GM19238 (cell line): Measurements from ENCODE around the gene ADH5.
"Not testable (repeated sequence)": the region's sequence is repeated elsewhere in the genome, so short reads cannot be mapped to it uniquely, and the experiment has no call there.

Experiments
- DNase-seq: peaks from one replicate; pipeline ENCODE4 v3.0.0; 2011; ENCODE audit warnings: low spot score; ENCODE audit not compliant: insufficient read length

ADH5 gene

DNA sequence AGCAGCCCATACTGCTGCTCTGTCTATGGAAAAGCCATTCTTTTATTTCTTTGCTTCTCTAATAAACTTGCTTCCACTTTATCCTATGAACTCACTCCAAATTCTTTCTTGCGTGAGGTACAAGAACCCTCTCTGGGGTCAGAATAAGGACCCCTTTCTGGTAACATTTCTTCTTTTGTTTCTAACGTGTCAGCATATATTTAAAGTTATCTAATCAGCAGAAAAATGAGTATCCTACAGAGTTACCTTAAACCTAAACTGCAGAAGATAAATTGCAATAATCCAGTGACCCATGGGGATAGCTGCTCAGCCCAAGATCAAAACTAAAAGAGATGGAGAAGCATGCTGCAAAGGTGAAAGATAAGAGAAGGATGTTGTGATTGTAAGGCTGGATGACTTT, 4.0 kb downstream of the ADH5 start:
- no peak for DNase-seq

DNA sequence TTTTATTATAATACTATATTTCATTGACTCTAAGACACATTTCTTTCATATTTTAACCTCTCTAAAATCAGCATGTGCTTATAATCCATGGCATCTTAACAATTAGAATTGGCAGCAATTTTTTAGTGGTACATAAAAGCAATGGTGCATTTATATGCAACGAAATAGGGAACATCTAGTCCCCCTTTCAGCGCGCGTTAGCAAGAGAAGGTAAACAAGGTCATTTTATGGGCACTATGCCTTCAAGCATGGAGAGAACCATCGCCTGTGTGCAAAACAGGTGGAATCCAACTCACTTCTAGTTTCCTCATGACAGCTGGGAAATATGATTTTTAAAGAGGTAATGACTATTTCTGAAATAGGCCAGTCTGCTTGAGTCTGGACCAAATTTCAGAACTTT, 6.4 kb downstream of the ADH5 start:
- no peak for DNase-seq

DNA sequence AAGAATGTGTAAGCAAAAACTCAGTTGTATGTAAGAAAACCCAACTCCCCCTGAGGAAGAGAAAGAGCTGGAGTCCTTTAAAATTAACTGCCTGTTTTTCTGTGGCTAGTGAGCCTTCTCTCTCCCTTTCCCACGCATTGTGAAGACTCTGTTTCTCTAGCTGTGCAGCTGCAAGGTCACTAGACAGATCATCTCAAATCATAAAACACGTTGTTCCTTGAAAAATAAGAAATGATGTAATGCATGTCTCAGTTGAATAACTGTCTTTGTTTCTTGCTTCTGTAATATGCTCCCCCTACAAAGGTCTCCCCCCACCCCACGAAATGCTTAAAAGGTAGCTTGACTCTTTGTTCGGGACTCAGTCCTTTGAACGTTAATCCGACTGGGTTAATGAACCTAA, 7.7 kb downstream of the ADH5 start:
- DNase-seq: not testable (repeated sequence)

DNA sequence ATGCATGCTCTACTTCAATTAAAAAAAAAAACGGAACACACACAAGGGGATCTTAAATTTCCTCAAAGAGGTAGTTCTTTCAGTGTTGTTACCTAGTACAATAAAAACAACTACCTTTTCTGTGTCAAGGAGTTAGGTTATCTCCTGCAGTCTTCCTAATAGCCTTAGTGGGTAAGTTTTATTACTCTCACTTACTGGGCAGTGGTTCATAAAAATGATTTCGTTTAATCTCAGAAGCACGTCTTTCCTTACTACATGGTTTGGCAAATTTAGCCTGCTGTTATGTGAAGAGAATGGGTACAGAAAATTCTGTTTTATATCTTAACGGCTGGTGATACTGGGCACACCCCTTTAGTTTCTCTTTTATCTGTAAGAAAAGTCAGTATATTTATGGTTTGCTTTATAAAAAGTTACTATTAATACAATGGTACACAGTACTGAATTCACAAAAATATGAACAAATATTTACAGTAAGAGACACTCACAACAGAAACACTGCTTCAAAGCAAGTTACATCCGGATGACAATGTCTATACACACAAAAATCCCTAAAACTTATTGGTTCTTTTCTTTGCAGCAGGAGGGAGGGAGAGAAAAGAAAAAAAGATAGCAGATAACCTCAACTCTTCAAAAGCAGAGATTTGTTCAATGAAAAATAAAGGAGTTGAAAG, 8.8 kb downstream of the ADH5 start:
- no peak for DNase-seq

DNA sequence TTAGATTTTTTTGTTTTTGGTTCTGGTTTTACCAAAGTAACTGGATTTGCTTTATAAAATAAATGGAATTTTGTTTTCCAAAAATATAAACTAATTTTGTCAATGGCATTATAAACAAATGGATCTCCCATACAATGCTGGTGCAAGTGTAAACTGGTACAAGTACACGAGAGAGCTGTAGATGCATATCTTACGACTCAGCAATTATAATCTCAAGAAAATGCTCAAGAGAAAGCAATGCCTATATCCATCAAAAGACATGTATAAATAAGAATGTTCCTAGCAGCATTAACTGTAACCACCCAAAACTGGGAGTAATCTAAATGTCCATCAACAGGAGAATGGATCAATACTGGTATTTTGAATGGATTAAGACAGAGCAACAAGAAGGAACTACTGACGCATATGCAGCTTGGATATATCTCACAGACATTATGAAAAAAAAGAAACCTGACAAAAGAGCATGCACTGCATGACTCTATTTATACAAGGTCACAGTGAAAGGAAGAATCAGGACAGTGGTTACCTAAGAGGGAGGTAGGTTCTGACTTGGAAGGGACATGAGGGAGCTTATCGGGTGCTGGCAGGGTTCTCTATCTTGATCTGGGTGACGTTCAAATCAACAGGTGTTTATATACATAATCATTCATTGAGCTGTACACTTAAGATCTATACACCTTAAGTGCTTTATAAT, 9.5 kb downstream of the ADH5 start:
- DNase-seq: no peak

DNA sequence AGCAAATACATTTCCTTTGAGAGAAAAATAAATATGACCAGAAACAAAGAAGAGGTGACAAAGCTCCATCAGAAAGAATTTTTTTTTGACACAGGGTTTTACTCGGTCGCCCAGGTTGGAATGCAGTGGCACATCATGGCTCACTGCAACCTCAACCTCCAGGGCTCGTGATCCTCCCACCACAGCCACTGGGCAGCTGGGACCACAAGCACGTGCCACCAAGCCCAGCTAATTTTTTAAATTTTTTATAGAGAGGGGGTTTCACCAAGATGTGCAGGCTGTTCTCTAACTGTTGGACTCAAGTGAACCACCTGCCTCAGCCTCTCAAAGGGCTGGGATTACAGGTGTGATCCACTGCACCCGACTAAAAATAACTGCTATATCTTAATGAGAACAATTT, 10.3 kb downstream of the ADH5 start:
- DNase-seq: no peak

DNA sequence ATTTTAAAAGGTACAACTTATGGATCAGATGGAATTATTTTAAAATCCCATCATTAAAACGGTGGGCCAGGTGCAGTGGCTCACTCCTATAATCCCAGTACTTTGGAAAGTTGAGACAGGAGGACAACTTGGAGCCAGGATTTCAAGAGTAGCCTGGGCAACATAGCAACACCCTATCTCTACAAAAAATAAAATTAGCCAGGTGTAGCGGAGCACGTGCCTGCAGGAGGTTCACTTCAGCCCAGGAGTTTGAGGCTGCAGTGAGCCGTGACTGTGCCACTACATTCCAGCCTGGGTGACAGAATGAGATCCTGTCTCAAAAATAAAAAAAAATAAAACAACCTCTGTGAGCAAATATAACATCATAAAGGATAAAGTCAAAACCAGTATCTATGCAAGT, 11.4 kb downstream of the ADH5 start:
- no peak for DNase-seq

DNA sequence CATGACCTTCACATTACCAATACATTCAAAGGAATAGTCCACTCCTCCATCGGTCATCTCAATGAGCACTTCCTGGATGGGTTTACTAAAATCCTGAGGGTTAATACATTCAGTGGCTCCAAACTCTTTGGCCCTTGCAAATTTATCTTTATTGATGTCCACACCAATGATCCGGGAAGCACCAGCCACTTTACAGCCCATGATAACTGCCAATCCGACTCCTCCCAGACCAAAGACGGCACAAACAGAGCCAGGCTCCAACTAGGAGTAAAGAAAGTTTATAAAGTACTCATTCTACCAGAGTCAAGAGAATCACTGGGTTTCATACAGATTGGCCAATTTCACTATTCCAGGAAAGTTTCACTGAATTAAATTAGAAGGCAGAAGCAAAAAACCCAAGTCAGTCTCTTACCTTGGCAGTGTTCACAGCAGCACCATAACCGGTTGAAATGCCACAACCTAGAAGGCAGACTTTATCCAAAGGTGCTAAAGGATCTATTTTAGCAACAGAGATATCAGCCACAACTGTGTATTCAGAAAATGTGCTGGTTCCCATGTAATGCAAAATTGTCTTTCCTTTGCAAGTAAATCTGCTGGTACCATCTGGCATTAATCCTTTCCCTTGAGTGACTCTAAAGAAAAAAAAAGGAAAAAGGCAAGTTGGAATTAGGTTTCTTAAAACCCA, 12.2 kb downstream of the ADH5 start:
- DNase-seq: no peak

DNA sequence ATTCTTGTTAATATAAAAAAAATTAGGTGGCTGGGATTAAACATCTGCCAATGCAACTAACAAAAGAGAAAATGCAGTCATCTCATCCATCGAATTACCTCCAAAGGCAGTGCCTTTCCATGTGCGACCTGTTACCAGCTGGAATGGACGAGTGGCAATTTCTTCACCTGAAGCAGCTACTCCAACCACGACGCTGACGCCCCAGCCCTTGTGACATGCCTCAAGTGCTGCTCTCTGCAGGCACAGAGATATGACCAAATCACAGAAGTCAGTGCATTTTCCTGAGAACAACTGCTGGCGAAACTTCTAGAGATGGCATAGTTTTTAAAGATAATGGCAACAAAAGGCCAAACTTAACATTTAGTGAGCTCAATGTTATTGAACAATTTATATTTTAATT, 13.8 kb downstream of the ADH5 start:
- DNase-seq: no peak

DNA sequence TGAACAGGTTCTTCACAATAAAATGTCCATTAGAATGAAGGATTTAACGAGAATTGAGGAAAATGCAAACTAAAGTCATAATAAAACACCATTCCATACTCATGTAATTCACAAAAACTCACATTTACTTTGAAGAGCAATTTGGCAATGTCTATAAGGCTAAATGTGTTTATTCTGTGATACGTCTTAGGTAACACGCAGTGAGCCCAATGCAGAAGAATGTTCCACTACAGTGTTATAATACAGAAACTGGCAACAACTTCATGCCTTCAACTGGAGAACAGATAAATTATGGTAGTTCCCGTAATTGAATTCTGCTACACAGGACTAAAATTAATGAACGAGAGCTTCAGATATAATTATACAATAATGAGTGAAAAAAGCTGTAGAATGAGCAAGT, 17.4 kb downstream of the ADH5 start:
- DNase-seq: no peak

DNA sequence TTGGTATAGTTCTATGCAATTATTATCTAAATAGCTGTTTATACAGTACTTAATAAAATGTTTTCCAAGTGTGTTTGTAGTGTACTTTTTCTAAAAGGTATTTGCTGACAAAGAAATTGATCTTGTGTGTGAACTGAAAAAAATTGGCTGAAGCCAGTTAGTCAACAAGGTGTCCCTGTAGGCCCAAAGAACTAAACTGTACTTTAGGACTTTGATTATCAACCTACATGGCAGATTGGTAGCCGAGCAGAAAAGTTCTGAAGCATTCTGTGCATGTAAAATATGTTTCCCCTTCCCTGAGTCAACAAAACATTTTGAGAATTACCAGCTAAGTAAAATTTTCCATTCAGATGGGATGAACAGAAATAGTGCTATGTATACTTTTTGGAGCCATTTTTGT, 21.0 kb downstream of the ADH5 start:
- no peak for DNase-seq

DNA sequence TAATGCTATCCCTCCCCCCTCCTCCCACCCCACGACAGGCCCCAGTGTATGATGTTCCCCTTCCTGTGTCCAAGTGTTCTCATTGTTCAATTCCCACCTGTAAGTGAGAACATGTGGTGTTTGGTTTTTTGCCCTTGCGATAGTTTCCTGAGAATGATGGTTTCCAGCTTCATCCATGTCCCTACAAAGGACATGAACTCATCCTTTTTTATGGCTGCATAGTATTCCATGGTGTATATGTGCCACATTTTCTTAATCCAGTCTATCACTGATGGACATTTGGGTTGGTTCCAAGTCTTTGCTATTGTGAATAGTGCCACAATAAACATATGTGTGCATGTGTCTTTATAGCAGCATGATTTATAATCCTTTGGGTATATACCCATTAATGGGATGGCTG, 23.1 kb downstream of the ADH5 start:
- not testable (repeated sequence) for DNase-seq

DNA sequence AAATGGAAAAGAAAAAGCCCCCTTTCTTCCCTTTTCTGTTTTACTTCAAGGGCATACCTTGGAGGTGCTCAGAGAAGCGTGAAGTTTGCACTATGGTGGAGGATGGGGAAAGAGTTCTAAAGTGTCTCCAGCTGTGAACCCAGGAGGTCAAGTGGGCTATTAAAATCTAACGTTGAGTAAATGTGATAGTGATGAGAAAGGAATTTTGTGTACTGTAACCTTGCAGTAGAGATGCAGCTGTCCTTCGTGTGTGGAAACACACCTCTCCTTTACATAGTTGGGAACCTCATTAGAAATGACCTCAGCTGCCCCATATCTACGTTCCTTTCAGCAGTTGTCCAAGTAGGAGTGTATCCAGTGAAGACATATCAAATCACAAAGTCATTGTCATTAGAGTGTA, 26.5 kb downstream of the ADH5 start:
- DNase-seq: no peak

DNA sequence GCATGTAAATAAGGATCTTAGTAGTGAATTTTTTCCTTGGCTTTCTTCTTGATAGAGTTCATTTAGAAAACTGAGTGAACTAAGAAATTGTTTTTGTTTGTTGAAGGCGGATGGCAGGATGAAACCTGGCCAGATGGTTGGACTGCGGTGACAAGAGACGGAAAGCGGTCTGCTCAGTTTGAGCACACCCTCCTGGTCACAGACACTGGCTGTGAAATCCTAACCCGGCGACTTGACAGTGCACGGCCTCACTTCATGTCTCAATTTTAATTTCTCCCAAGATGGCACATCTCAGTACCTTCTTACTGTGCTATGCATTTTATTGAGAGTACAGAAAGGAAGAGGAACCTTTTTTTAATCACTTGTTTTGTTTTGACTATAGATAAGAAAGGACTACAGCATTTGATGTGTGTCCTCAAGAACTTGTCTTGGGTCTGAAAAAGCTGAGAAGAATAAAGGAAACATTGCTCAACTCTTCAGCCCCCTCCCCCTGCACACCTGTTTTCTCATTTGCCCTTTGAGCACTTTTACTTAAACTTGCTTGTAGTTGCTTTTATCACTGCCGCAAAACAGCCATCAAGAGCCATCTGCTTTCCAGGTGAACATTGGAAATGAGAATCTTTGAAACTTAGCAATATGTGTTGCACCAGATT, 27.4 kb downstream of the ADH5 start:
- DNase-seq: no peak

DNA sequence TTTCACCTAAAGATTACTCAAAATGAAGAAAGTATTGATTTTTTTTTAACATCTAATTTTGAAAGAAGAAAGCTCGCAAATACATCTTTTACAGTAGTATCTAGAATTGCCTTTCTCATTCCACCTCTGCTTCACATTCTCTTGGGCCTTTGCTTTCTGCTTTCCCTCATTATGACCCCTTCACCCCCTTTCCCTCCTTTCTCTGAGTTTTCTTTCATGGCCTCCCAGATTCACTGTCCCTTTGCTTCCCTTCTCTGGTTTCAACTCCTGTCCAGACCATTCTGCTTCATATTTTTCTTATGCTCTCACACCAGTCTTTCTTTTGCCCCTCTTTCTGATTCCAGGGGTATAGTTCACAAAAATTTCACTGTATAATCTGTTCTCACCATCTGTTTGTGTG, 29.0 kb downstream of the ADH5 start:
- DNase-seq: no peak

DNA sequence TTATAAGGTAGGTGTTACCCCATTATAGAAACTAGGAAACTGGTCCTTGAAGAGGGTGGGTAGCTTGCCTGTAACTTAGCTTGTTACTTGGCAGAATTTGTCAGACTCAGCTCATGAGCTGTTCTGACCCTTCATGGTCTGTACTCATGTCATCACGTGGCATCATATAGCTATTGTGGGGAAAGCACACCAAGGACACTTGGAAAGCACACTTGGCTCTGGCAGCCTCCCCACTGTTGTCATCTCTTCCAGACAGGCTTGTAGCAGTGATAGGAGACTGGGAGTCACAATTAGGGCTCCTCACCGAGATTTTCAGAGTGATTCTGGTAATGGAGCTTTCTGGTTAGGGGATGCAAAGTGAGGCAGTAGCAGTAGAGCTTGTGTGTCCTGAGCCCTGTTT, 30.4 kb downstream of the ADH5 start:
- no peak for DNase-seq

DNA sequence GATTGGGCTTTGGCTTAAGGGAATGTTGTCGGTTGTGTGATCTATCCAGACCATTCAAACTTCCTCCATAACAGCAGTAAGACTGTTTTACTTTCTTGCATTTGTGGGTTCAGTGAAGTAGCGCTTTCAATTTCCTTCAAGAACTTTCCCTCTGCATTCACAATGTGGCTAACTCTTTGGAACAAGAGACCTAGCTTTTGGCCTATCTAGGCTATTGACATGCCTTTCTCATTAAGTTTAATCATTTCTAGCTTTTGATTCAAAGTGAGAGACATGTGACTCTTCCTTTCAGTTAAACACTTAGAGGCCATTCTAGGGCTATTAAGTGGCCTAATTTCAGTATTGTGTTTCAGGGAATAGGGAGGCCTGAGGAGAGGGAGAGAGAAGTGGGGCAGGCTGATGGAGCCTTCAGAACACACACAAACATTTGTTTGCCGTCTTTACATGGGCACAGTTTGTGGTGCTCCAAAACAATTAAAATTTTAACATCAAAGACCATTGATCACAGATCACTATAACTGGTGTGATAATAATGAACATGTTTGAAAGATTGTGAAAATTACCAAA, 34.1 kb downstream of the ADH5 start:
- DNase-seq: no peak

DNA sequence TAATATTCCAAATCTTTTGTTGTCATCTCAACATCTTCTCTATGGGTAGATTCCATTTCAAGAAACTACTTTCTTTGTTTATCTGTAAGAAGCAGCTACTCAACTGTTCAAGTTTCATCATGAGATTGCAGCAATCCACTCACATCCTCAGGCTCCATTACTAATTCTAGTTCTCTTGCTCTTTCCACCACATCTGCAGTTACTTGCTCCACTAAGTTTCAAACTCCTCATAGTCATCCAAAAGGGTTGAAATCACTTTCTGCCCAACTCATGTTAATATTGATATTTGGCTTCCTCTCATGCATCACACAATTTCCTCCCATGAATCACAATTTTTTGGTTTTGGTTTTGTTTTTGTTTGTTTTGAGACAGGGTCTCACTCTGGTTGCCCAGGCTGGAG, 35.7 kb downstream of the ADH5 start:
- DNase-seq: no peak

DNA sequence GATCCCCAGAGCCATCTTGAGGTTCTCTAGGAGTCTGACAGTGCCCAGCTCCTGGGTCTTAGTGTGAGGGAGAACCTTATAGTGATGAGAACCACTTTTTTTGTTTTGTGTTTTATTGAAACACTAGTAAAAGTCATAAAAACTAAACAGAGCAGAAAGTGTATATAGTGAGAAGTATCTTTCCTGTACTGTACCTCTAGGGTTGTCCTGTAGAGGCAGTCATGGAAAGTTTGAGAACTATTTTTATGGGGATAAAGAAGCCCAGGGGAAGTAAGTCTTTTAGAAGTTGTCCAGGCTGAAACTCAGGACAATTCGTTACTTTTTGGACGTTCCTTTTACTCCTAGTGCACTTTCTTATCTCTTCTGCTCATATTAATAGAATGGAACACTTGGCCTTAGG, 40.9 kb downstream of the ADH5 start:
- DNase-seq: no peak

DNA sequence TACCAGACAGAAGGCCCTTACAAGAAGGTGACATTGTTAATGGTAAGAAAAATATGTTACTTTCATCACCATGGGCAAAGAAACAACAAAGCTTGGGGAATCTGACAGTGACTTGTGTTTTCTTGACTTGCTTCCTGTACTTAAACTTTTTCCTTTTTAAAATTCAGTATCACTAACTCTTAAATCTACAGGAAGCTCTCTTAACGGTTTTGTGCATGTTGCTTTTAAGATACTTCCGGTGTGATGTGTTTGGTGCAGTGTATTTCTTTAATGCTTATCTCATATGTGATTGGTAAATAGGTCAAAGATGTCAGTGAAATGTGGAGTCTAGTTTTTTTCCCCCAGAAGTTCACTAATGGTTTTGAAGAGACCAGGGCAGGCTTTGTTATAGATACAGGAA, 45.2 kb downstream of the ADH5 start:
- no peak for DNase-seq

DNA sequence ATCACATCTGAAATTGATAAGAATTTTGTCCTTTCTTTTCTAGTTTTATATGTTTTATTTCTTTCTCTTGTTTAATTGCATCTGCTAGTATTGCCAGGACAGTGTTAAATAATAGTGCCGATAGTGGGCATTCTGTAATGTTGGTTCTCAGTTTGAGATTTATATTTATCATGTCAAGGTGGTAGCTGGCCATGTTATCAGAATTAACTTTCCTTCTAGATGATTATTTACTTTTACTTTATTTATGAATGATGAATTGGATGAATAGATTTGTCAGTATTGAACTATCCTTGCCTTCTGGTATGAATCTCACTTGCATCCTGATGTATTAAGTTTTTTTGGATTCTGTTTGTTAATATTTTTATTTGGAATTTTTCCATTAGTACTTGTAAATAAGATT, 50.4 kb downstream of the ADH5 start:
- DNase-seq: no peak

DNA sequence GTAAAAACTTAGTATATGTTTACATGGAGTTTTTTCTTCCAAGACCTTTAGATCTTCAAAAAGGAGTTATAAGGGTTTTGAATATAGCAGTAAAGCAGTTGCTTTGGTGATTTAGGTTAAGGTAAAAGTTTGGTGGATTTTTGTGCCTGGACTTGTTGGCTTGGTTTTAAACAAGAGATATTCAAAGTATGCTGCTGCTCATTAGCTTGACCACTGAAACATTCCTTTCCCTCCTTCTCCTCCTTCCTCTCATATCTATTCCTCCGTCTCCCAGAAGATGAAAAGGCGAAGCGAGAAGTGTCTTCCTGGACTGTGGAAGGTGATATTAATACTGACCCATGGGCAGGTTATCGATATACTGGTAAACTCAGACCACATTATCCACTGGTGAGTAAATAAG, 54.6 kb downstream of the ADH5 start:
- no peak for DNase-seq
